OCI-LY1 (cell line): ENCODE measurements around the gene SLC22A8.
"Not testable (repeated sequence)": the region's sequence is repeated elsewhere in the genome, so short reads cannot be mapped to it uniquely, and the experiment has no call there.

Source experiments
- H2AFZ ChIP-seq: fragments of 200-600 bp; sonication (generic), shearing (Covaris generic); 2 replicates; pipeline ENCODE4 v1.6.0; 2014; ENCODE audit warnings: antibody characterized with exemption, mild to moderate bottlenecking, low read length
- H3F3A ChIP-seq: fragments of 200-600 bp; sonication (generic), shearing (Covaris generic); 2 replicates; pipeline ENCODE4 v1.6.0; 2014; ENCODE audit warnings: mild to moderate bottlenecking, antibody characterized with exemption, low read length, moderate library complexity; ENCODE audit not compliant: insufficient read depth
- H3K27ac ChIP-seq: fragments of 200-600 bp; sonication (generic); 2 replicates; pipeline ENCODE4 v1.5.1; 2014; ENCODE audit warnings: low read length, mixed run types, mild to moderate bottlenecking, low read depth; ENCODE audit not compliant: poor library complexity, severe bottlenecking
- H3K27me3 ChIP-seq: fragments of 200-600 bp; sonication (generic); 2 replicates; pipeline ENCODE4 v1.6.0; 2014; ENCODE audit warnings: antibody characterized with exemption, mild to moderate bottlenecking, low read length, moderate library complexity; ENCODE audit not compliant: insufficient read depth
- H3K36me3 ChIP-seq: fragments of 200-600 bp; sonication (generic); 2 replicates; pipeline ENCODE4 v1.6.1; 2014; ENCODE audit warnings: mild to moderate bottlenecking, antibody characterized with exemption, low read length, moderate library complexity, mixed read lengths; ENCODE audit not compliant: insufficient read depth
- H3K4me1 ChIP-seq: fragments of 200-600 bp; sonication (generic); 2 replicates; pipeline ENCODE4 v1.5.1; 2014; ENCODE audit warnings: mild to moderate bottlenecking, low read length, moderate library complexity; ENCODE audit not compliant: insufficient read depth, severe bottlenecking
- H3K4me2 ChIP-seq: fragments of 200-600 bp; sonication (generic), shearing (Covaris generic); 2 replicates; pipeline ENCODE4 v1.6.1; 2014; ENCODE audit warnings: low read length
- H3K4me3 ChIP-seq: fragments of 200-600 bp; sonication (generic); 2 replicates; pipeline ENCODE4 v1.5.1; 2014; ENCODE audit warnings: low read length, low read depth, mild to moderate bottlenecking, mixed read lengths; ENCODE audit not compliant: poor library complexity, severe bottlenecking
- H3K79me2 ChIP-seq: fragments of 200-600 bp; shearing (Covaris generic); 2 replicates; pipeline ENCODE4 v1.6.1; 2016; ENCODE audit warnings: mixed run types, low read length, mixed read lengths; ENCODE audit not compliant: insufficient read depth
- H3K9ac ChIP-seq: fragments of 200-600 bp; sonication (generic), shearing (Covaris generic); 2 replicates; pipeline ENCODE4 v1.6.1; 2014; ENCODE audit warnings: mild to moderate bottlenecking, low read length, mixed read lengths
- H3K9me2 ChIP-seq: fragments of 200-600 bp; sonication (generic), shearing (Covaris generic); 2 replicates; pipeline ENCODE4 v1.6.1; 2014; ENCODE audit warnings: low read depth, mild to moderate bottlenecking, low read length, mixed read lengths
- H3K9me3 ChIP-seq: fragments of 200-600 bp; shearing (Covaris generic); 2 replicates; pipeline ENCODE4 v1.6.1; 2014; ENCODE audit warnings: low read length, mixed read lengths
- H4K20me1 ChIP-seq: fragments of 200-600 bp; sonication (generic), shearing (Covaris generic); 2 replicates; pipeline ENCODE4 v1.6.0; 2016; ENCODE audit warnings: mild to moderate bottlenecking, low read length; ENCODE audit not compliant: insufficient read depth
- EZH2 ChIP-seq: fragments of 200-600 bp; sonication (generic), shearing (Covaris generic); IDR thresholded peaks from 2 replicates; pipeline ENCODE4 v1.8.0; 2017; ENCODE audit warnings: borderline replicate concordance, mixed run types, mild to moderate bottlenecking, antibody characterized with exemption, low read length, moderate library complexity, mixed read lengths
- TF ChIP-seq, protein P1 (sequence below): fragments of 200-600 bp; sonication (generic), shearing (Covaris generic); IDR thresholded peaks from 2 replicates; pipeline ENCODE4 v1.5.1; 2017; ENCODE audit warnings: mild to moderate bottlenecking, antibody characterized with exemption, low read length, moderate library complexity, mixed read lengths

The SLC22A8 gene, protein sequence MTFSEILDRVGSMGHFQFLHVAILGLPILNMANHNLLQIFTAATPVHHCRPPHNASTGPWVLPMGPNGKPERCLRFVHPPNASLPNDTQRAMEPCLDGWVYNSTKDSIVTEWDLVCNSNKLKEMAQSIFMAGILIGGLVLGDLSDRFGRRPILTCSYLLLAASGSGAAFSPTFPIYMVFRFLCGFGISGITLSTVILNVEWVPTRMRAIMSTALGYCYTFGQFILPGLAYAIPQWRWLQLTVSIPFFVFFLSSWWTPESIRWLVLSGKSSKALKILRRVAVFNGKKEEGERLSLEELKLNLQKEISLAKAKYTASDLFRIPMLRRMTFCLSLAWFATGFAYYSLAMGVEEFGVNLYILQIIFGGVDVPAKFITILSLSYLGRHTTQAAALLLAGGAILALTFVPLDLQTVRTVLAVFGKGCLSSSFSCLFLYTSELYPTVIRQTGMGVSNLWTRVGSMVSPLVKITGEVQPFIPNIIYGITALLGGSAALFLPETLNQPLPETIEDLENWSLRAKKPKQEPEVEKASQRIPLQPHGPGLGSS

GRCh38 chr11:63015521-63016215, at the start of gene SLC22A8:
Gene SLC22A8, minus strand, starts transcription at chr11:63015841. Its CDS starts 883 bp downstream, at chr11:63014958.
- Histone ChIP-seq H3K9ac (no peak within 1 kb of the TSS), H3K4me3 (no peak within 1 kb of the TSS), H3K4me1 (no peaks in the 10 kb centered on the region), H3K27ac (no peak within 1 kb of the TSS), H3K9me3 (no peaks in the 10 kb centered on the region), H3K9me2 (no peaks in the 10 kb centered on the region), H3F3A (no peaks in the 10 kb centered on the region), H3K79me2 (no peaks in the 10 kb centered on the region), H3K4me2 (no peak within 1 kb of the TSS), H2AFZ (no peak within 1 kb of the TSS), H4K20me1 (no peaks in the 10 kb centered on the region), H3K27me3 (0 out of 2 replicates have a peak, but pooled peaks cover 3% of the 10 kb centered on the region), H3K36me3 (no peaks in the 10 kb centered on the region)
- TF ChIP-seq, protein P1, sequence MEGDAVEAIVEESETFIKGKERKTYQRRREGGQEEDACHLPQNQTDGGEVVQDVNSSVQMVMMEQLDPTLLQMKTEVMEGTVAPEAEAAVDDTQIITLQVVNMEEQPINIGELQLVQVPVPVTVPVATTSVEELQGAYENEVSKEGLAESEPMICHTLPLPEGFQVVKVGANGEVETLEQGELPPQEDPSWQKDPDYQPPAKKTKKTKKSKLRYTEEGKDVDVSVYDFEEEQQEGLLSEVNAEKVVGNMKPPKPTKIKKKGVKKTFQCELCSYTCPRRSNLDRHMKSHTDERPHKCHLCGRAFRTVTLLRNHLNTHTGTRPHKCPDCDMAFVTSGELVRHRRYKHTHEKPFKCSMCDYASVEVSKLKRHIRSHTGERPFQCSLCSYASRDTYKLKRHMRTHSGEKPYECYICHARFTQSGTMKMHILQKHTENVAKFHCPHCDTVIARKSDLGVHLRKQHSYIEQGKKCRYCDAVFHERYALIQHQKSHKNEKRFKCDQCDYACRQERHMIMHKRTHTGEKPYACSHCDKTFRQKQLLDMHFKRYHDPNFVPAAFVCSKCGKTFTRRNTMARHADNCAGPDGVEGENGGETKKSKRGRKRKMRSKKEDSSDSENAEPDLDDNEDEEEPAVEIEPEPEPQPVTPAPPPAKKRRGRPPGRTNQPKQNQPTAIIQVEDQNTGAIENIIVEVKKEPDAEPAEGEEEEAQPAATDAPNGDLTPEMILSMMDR: no peak
- no peak for TF ChIP-seq EZH2

- not testable (repeated sequence) for H3K4me2 ChIP-seq, H3K4me3 ChIP-seq, H3K4me1 ChIP-seq, H4K20me1 ChIP-seq, H3K27me3 ChIP-seq, H3F3A ChIP-seq, H2AFZ ChIP-seq, H3K9me2 ChIP-seq, H3K79me2 ChIP-seq, H3K9ac ChIP-seq, H3K36me3 ChIP-seq, H3K27ac ChIP-seq, H3K9me3 ChIP-seq
Observed at GRCh38 chr11:63046203-63046602, 30.6 kb upstream of the SLC22A8 start.

DNA sequence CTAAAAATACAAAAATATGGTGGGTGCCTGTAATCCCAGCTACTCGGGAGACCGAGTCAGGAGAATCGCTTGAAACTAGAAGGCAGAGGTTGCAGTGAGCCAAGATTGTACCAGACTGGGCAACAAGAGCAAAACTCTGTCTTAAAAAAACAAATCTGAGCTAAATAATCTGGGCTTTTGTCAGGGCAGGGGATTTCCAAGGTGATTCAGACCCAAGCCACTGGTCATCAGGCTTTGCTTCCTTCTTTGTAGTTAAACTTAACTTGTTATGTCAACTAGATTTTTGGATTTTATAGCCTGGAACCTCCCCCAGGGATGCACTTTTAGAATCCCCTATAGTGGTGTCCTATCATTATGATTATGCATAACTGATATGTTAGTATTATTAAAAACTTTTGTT, 27.0 kb upstream of the SLC22A8 start:
- no peaks in the 10 kb centered on the region for H3K9me2 ChIP-seq
- TF ChIP-seq EZH2: no peak
- TF ChIP-seq, protein P1: no peak
- no peak overlapping the region for H2AFZ ChIP-seq
- no peaks in the 10 kb centered on the region for H4K20me1 ChIP-seq
- no peak overlapping the region for H3K4me2 ChIP-seq
- no peaks in the 10 kb centered on the region for H3F3A ChIP-seq
- H3K4me1 ChIP-seq: no peaks in the 10 kb centered on the region
- H3K79me2 ChIP-seq: no peaks in the 10 kb centered on the region
- H3K9ac ChIP-seq: no peak overlapping the region
- H3K4me3 ChIP-seq: no peak overlapping the region
- no peaks in the 10 kb centered on the region for H3K27me3 ChIP-seq
- no peaks in the 10 kb centered on the region for H3K9me3 ChIP-seq
- H3K36me3 ChIP-seq: no peaks in the 10 kb centered on the region
- H3K27ac ChIP-seq: no peak overlapping the region
